Measurements from ENCODE around the gene RAB11FIP4.

Gene RAB11FIP4

DNA sequence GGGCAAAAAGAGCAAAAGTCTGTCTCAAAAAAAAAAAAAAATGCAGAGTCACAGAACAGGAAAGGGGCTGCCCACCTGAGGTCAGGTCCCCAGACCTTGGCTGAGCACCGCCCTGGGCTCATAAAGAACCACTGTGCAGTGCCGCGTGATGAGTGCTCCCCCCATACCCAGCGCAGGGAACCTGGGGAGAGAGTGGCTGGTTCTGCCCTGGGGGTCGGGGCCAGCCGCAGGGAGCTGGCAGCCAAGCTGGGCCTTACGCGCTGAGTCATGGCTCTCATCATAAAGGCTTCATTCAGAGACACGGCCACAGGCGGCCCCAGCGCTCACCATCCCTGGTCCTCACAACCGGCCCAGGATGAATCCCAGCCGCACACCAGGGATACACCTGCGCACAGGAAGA lies 80.7 kb downstream of the RAB11FIP4 start:
- TF ChIP-seq, protein P1, sequence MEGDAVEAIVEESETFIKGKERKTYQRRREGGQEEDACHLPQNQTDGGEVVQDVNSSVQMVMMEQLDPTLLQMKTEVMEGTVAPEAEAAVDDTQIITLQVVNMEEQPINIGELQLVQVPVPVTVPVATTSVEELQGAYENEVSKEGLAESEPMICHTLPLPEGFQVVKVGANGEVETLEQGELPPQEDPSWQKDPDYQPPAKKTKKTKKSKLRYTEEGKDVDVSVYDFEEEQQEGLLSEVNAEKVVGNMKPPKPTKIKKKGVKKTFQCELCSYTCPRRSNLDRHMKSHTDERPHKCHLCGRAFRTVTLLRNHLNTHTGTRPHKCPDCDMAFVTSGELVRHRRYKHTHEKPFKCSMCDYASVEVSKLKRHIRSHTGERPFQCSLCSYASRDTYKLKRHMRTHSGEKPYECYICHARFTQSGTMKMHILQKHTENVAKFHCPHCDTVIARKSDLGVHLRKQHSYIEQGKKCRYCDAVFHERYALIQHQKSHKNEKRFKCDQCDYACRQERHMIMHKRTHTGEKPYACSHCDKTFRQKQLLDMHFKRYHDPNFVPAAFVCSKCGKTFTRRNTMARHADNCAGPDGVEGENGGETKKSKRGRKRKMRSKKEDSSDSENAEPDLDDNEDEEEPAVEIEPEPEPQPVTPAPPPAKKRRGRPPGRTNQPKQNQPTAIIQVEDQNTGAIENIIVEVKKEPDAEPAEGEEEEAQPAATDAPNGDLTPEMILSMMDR (IDR thresholded peaks at IDR 0.05; ENCODE audit: extremely low read depth, insufficient read depth, missing control alignments), result no peak
- DNase-seq (ENCODE audit: low spot score), result no peak
- in situ Hi-C loops (cut with MboI; ENCODE audit: low pct_unique_long_range_greater_than_20kb, low sequenced_read_pairs, unreplicated experiment), result no loop called here

DNA sequence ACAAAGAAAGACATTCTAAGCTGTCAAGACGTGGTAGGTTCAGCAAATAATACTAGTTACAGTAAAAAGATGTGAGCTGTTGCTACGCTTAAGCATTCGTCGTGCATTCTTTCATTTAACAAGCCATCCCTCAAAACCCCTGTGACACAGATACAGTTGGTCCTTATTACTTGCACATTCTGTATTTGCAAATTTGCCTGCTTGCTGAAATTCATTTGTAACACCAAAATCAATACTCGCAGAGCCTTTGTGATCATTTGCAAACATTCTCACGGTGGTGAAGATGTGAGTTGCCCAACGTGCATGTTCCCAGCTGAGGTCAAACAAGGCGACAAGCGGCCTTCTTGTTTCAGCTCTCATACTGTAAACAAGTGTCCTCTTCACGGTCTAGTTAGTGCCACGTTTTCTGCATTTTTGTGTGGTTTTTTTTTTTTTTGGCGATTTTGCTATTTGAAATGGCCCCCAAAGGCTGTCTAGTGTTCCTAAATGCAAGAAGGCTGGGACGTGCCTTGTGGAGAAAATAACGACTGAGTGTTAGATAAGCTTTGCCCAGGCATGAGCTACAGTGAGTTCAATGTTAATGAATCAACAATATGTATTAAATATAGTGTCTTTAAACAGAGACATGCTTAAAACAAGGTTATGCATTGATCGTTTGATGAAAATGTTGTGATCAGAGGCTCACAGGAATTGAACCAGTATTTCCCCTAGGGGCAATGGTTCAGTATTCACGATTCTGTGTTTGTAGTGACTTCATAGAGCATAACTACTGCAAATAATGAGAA lies 84.1 kb downstream of the RAB11FIP4 start:
- TF ChIP-seq, protein P1 (IDR thresholded peaks at IDR 0.05; ENCODE audit: extremely low read depth, insufficient read depth, missing control alignments), result no peak
- no peak for DNase-seq (ENCODE audit: low spot score)
- in situ Hi-C loops (cut with MboI; ENCODE audit: low pct_unique_long_range_greater_than_20kb, low sequenced_read_pairs, unreplicated experiment), result no loop called here

DNA sequence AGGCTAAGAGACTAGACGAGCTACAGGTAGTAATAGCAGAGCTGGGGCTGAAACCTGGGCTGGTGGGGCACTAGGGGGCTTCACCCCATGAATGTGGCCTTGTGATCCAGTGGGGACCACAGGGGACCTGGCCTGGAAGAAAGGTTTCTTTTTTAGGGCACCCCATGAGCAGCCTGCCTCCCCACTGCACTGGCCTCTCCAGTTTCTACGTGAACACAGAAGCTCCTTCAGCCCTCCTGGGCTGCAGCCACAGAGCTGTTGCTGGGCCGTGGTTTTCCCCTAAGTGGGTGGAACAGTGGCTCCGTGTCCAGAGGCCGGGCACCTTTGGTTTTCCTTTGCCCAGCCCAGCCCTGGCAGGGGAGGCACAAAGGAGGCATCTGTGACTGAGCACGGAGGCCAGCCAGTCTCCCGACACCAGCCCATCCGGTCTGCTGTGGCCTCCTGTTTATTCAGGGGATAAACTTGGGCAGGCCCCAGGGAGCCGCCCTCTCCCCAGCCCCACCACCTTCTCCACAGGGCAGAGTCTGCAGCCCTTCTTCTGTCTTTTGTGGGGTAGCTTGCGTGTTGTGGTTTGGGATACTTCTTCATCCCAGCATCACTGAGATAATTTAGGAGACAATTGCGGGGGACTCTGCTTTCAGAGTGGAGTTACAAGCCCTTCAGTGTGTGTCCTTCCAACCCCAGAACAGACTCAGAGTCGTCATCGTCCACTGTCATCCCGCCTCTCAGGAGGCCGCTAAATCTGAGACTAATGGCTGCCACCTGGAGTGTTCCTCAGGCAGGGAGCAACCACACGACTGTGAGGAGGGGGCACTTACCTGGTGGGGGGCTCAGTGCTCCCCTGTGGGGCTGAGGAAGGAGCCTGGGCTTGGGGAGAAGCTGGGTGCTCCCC lies 85.3 kb downstream of the RAB11FIP4 start:
- DNase-seq (ENCODE audit: low spot score), result no peak
- TF ChIP-seq, protein P1 (IDR thresholded peaks at IDR 0.05; ENCODE audit: extremely low read depth, insufficient read depth, missing control alignments), result no peak
- in situ Hi-C loops (cut with MboI; ENCODE audit: low pct_unique_long_range_greater_than_20kb, low sequenced_read_pairs, unreplicated experiment), result no loop called here

DNA sequence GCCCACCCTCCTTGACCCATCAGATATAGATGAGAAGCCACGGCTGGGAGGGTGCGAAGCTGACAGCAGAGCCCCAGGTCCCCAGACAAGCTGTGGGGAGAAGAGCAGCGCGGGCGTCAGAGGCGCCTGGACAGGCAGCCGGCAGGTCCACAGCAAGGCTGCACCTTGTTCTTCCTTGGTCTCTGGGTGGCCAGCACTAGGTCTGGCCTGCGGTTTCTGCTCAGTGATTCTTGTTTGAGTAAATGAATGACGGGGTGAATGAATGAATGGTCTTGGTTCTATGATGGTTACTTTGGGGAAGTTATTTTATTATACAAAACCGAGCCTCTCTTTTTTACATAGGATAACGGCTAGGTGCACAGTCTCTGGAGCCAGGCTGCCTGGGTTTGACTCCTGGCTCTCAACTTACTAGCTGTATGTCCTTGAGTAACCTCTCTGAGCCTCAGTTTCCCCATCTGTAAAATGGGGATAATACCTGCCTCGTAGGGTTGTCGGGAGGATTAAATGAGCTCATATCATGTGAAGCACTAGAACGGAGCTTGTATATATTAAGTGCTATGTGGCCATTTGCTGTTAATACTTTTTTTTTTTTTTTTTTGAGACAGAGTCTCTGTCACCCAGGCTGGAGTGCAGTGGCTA lies 86.1 kb downstream of the RAB11FIP4 start:
- in situ Hi-C loops (cut with MboI; ENCODE audit: low pct_unique_long_range_greater_than_20kb, low sequenced_read_pairs, unreplicated experiment), result no loop called here
- TF ChIP-seq, protein P1 (IDR thresholded peaks at IDR 0.05; ENCODE audit: extremely low read depth, insufficient read depth, missing control alignments), result no peak
- DNase-seq (ENCODE audit: low spot score), result no peak

DNA sequence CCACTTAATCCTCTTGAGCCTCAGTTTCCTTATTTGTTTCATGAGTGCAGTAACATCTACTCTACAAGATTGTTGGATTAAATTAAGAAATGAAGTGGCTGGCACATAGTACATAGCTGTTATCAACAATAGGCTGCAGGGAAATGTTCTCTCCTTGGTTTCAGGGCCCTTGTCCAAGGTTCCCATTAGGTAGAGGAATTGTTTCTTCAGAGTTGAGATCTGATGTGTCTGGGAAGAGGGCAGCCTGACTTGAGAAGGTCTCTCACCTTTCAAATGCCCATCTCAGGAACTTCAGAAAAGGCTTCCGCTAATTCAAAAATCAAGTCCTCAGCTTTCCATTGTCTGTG lies 87.6 kb downstream of the RAB11FIP4 start:
- TF ChIP-seq, protein P1 (IDR thresholded peaks at IDR 0.05; ENCODE audit: extremely low read depth, insufficient read depth, missing control alignments), result no peak
- in situ Hi-C loops (cut with MboI; ENCODE audit: low pct_unique_long_range_greater_than_20kb, low sequenced_read_pairs, unreplicated experiment), result no loop called here

DNA sequence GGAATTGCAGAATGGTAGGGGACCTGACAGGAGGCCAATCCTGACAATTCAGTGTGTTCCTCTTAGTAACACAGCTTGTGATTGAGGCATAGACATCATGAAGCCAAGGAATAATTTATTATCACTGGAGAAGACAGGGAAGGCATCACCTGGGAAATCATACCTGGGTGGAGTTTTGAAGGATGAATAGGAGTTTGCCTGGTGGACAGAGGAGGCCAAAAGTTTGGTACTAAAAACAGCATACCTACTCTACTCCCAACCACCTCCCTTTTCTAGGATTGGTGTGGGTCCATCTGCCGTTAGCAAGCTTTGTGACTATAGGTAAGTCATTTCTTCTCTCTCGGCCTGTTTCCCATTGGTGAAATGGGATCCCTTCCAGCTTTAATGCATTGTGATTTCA lies 88.0 kb downstream of the RAB11FIP4 start:
- in situ Hi-C loops (cut with MboI; ENCODE audit: low pct_unique_long_range_greater_than_20kb, low sequenced_read_pairs, unreplicated experiment), result no loop called here
- no peak for DNase-seq (ENCODE audit: low spot score)
- TF ChIP-seq, protein P1 (IDR thresholded peaks at IDR 0.05; ENCODE audit: extremely low read depth, insufficient read depth, missing control alignments), result no peak

More for the DNA sequence above, 87.6 kb downstream of the RAB11FIP4 start:
- DNase-seq (ENCODE audit: low spot score), result no peak
